IMR-90 (cell line): ENCODE measurements around the gene SYT6. TPM values are rescaled to one million over a fixed set of nuclear protein-coding genes. Genes with fewer than 3 reads are reported as not detected.

Source experiments
- ATAC-seq: fragments of 200-7000 bp; cut with Tn5 transposase; 2 replicates; pipeline ENCODE4 v1.9.1; 2020; ENCODE audit warnings: low read depth, mild to moderate bottlenecking, moderate library complexity
- BruUV-seq: library from RNA; stranded (reverse); fragments of 400-500 nt; replicated peaks from 2 replicates; lab custom pipeline; 2021; lab: Mats Ljungman, UMichigan
- CTCF ChIA-PET: fragments of 300-600 bp; formaldehyde crosslinking; extraction: SDS; loops from one replicate; lab custom pipeline; 2021; ENCODE audit warnings: antibody characterized with exemption; lab: Yijun Ruan, JAX
- POLR2A ChIA-PET: fragments of 300-600 bp; sonication (Branson Sonifier 250); formaldehyde crosslinking; loops from one replicate; lab custom pipeline; 2022; ENCODE audit warnings: antibody characterized with exemption; ENCODE audit not compliant: unreplicated experiment; lab: Charles Lee
- DNase-seq: peaks from one replicate; pipeline ENCODE4 v3.0.0; 2013
- H2AFZ ChIP-seq: replicated peaks from 2 replicates; pipeline ENCODE3; 2013; ENCODE audit warnings: low read length, mild to moderate bottlenecking; ENCODE audit not compliant: poor library complexity
- H2AK5ac ChIP-seq: 2 replicates; pipeline ENCODE4 v1.6.1; 2013; ENCODE audit warnings: low read depth, low read length, inconsistent platforms
- H2AK9ac ChIP-seq: replicated peaks from 2 replicates; pipeline ENCODE3; 2013; ENCODE audit warnings: mild to moderate bottlenecking, low read depth, low read length, moderate library complexity; ENCODE audit not compliant: poor library complexity
- H2BK120ac ChIP-seq: 2 replicates; pipeline ENCODE4 v1.6.1; 2013; ENCODE audit warnings: low read depth, low read length, inconsistent platforms
- H2BK15ac ChIP-seq: 3 replicates; pipeline ENCODE4 v1.6.1; 2013; ENCODE audit warnings: low read depth, low read length, inconsistent platforms
- H2BK20ac ChIP-seq: 2 replicates; pipeline ENCODE4 v1.6.1; 2013; ENCODE audit warnings: low read depth, mild to moderate bottlenecking, inconsistent platforms, low read length, moderate library complexity
- H2BK5ac ChIP-seq: 2 replicates; pipeline ENCODE4 v1.6.1; 2013; ENCODE audit warnings: mild to moderate bottlenecking, low read depth, low read length, inconsistent platforms; ENCODE audit not compliant: poor library complexity, severe bottlenecking
- H3K14ac ChIP-seq: replicated peaks from 2 replicates; pipeline ENCODE4 v1.6.1; 2013; ENCODE audit warnings: low read depth, low read length, inconsistent platforms
- H3K18ac ChIP-seq: 2 replicates; pipeline ENCODE4 v1.6.1; 2013; ENCODE audit warnings: low read depth, low read length, control low read depth
- H3K23ac ChIP-seq: 2 replicates; pipeline ENCODE4 v1.6.1; 2013; ENCODE audit warnings: low read depth, low read length, inconsistent platforms
- H3K27ac ChIP-seq: 2 replicates; pipeline ENCODE4 v1.5.1; 2013; ENCODE audit warnings: mild to moderate bottlenecking, control low read depth, low read length; ENCODE audit not compliant: insufficient read depth
- H3K27me3 ChIP-seq: 2 replicates; pipeline ENCODE4 v1.6.1; 2013; ENCODE audit warnings: low read length; ENCODE audit not compliant: control insufficient read depth, insufficient read depth
- H3K36me3 ChIP-seq: 2 replicates; pipeline ENCODE4 v1.6.1; 2013; ENCODE audit warnings: low read length, mixed read lengths; ENCODE audit not compliant: control insufficient read depth, insufficient read depth
- H3K4ac ChIP-seq: 2 replicates; pipeline ENCODE4 v1.6.1; 2013; ENCODE audit warnings: low read depth, low read length, inconsistent platforms
- H3K4me1 ChIP-seq: 2 replicates; pipeline ENCODE4 v1.6.1; 2013; ENCODE audit warnings: low read length, mixed read lengths; ENCODE audit not compliant: control insufficient read depth, insufficient read depth
- H3K4me2 ChIP-seq: 2 replicates; pipeline ENCODE4 v1.6.1; 2013; ENCODE audit warnings: low read depth, mild to moderate bottlenecking, control low read depth, low read length, moderate library complexity
- H3K4me3 ChIP-seq: 2 replicates; pipeline ENCODE4 v1.5.1; 2013; ENCODE audit warnings: low read depth, mild to moderate bottlenecking, control low read depth, low read length, moderate library complexity; ENCODE audit not compliant: insufficient read depth
- H3K56ac ChIP-seq: 2 replicates; pipeline ENCODE4 v1.6.1; 2013; ENCODE audit warnings: low read length, inconsistent platforms; ENCODE audit not compliant: insufficient read depth; ENCODE audit errors: extremely low read depth
- H3K79me1 ChIP-seq, 2 experiments: 2 replicates each; pipeline ENCODE4 v1.6.1; 2013; ENCODE audit warnings: low read length in 2 of 2, inconsistent platforms in 1 of 2, low read depth in 1 of 2
- H3K9ac ChIP-seq: 2 replicates; pipeline ENCODE4 v1.6.1; 2013; ENCODE audit warnings: low read depth, low read length, control low read depth
- H3K9me1 ChIP-seq: 2 replicates; pipeline ENCODE4 v1.6.1; 2013; ENCODE audit warnings: low read length, inconsistent platforms; ENCODE audit not compliant: insufficient read depth
- H3K9me3 ChIP-seq: 2 replicates; pipeline ENCODE4 v1.6.1; 2013; ENCODE audit warnings: low read length; ENCODE audit not compliant: control insufficient read depth, insufficient read depth
- H4K20me1 ChIP-seq: 2 replicates; pipeline ENCODE4 v1.6.1; 2013; ENCODE audit warnings: low read length, inconsistent platforms; ENCODE audit not compliant: insufficient read depth
- H4K5ac ChIP-seq: 2 replicates; pipeline ENCODE4 v1.6.1; 2013; ENCODE audit warnings: mild to moderate bottlenecking, low read depth, low read length, control low read depth
- H4K8ac ChIP-seq, 2 experiments: 2 replicates each; pipeline ENCODE4 v1.6.1; 2013; ENCODE audit warnings: low read depth in 2 of 2, low read length in 2 of 2, control low read depth in 1 of 2, inconsistent platforms in 1 of 2
- H4K91ac ChIP-seq: 2 replicates; pipeline ENCODE4 v1.6.1; 2013; ENCODE audit warnings: low read depth, low read length, inconsistent platforms; ENCODE audit not compliant: insufficient read depth
- BHLHE40 ChIP-seq: fragments of 150-350 bp; IDR thresholded peaks from 2 replicates; pipeline ENCODE4 v1.6.1; 2016; ENCODE audit warnings: mild to moderate bottlenecking, low read depth, low read length
- CEBPB ChIP-seq: IDR thresholded peaks from 2 replicates; pipeline ENCODE4 v1.6.1; 2012; ENCODE audit warnings: low read depth, low read length, improper control_type of control experiment
- CHD1 ChIP-seq: IDR thresholded peaks from 2 replicates; pipeline ENCODE4 v1.6.1; 2012; ENCODE audit warnings: low read depth, low read length, improper control_type of control experiment
- CTCF ChIP-seq: conservative IDR thresholded peaks from 2 replicates; pipeline ENCODE4 v1.5.1; 2012; ENCODE audit warnings: mild to moderate bottlenecking, low read depth, low read length, improper control_type of control experiment
- ELK1 ChIP-seq: fragments of 150-350 bp; IDR thresholded peaks from 2 replicates; pipeline ENCODE4 v1.6.1; 2016; ENCODE audit warnings: low read depth, mild to moderate bottlenecking, low read length, moderate library complexity, borderline replicate concordance
- FOS ChIP-seq: fragments of 150-350 bp; IDR thresholded peaks from 2 replicates; pipeline ENCODE4 v1.6.1; 2016; ENCODE audit warnings: low read depth, low read length
- MAFK ChIP-seq: IDR thresholded peaks from 2 replicates; pipeline ENCODE4 v1.6.1; 2012; ENCODE audit warnings: low read depth, low read length, improper control_type of control experiment
- MAZ ChIP-seq: IDR thresholded peaks from 2 replicates; pipeline ENCODE4 v1.6.1; 2012; ENCODE audit warnings: low read depth, mild to moderate bottlenecking, low read length, improper control_type of control experiment, moderate library complexity, borderline replicate concordance
- MXI1 ChIP-seq: IDR thresholded peaks from 2 replicates; pipeline ENCODE4 v1.6.1; 2012; ENCODE audit warnings: low read depth, mild to moderate bottlenecking, low read length, moderate library complexity, borderline replicate concordance
- NFE2L2 ChIP-seq: fragments of 150-350 bp; IDR thresholded peaks from 2 replicates; pipeline ENCODE4 v1.6.1; 2016; ENCODE audit warnings: low read depth, mild to moderate bottlenecking, low read length
- POLR2A ChIP-seq: IDR thresholded peaks from 2 replicates; pipeline ENCODE4 v1.6.1; 2012; ENCODE audit warnings: mild to moderate bottlenecking, low read depth, low read length
- RAD21 ChIP-seq: IDR thresholded peaks from 2 replicates; pipeline ENCODE4 v1.6.1; 2012; ENCODE audit warnings: low read length, improper control_type of control experiment
- RCOR1 ChIP-seq: IDR thresholded peaks from 2 replicates; pipeline ENCODE4 v1.6.1; 2012; ENCODE audit warnings: mild to moderate bottlenecking, low read length, improper control_type of control experiment; ENCODE audit not compliant: insufficient replicate concordance
- RFX5 ChIP-seq: IDR thresholded peaks from 2 replicates; pipeline ENCODE4 v1.8.0; 2012; ENCODE audit warnings: low read depth, mild to moderate bottlenecking, low read length, moderate library complexity
- SMC3 ChIP-seq: fragments of 150-350 bp; IDR thresholded peaks from 2 replicates; pipeline ENCODE4 v1.6.1; 2016; ENCODE audit warnings: low read depth, mild to moderate bottlenecking, antibody characterized with exemption, low read length, moderate library complexity
- USF2 ChIP-seq: fragments of 150-350 bp; IDR thresholded peaks from 2 replicates; pipeline ENCODE4 v1.6.1; 2017; ENCODE audit warnings: mild to moderate bottlenecking, antibody characterized with exemption, low read length, low read depth
- WGBS, 2 experiments: methylation state at CpG; one replicate each; pipeline versions ENCODE4 v1.1.5 to v1.1.7; 2013; ENCODE audit warnings: missing lambda C conversion rate in 2 of 2; ENCODE audit not compliant: insufficient read length in 1 of 2; ENCODE audit errors: extremely low coverage in 2 of 2; 5-methylcytosine and 5-hydroxymethylcytosine counted together
- dilution Hi-C: fragments of 300-500 bp; cut with HindIII; formaldehyde crosslinking; loops from one replicate; pipeline ENCODE4 v1.14.3; 2018; ENCODE audit warnings: low sequenced_read_pairs; ENCODE audit not compliant: unreplicated experiment
- in situ Hi-C: fragments of 300-500 bp; cut with MboI; formaldehyde crosslinking; loops from 3 replicates; pipeline ENCODE4 v1.14.3; 2019; ENCODE audit warnings: low sequenced_read_pairs, inconsistent platforms, mixed read lengths
- intact Hi-C: fragments of 100-400 bp; cut with micrococcal nuclease; formaldehyde crosslinking; loops from 2 replicates; pipeline ENCODE4 v1.10.0; 2022
- polyA plus RNA-seq, 3 experiments: library from polyadenylated mRNA; depleted of rRNA; stranded (reverse); fragments of >200 nt; gene quantifications; 2 replicates each; pipeline ENCODE4 v1.2.3, GENCODE V29; 2012; ENCODE audit warnings: low replicate concordance in 1 of 3
- total RNA-seq: library from RNA; depleted of rRNA; stranded (reverse); fragments of >200 nt; gene quantifications from 2 replicates; pipeline ENCODE4 v1.2.3, GENCODE V29; 2012

Gene SYT6
- total and polyA plus RNA-seq, 2 of the 4 experiments (the other 2 are of a cell fraction) = not detected

DNA sequence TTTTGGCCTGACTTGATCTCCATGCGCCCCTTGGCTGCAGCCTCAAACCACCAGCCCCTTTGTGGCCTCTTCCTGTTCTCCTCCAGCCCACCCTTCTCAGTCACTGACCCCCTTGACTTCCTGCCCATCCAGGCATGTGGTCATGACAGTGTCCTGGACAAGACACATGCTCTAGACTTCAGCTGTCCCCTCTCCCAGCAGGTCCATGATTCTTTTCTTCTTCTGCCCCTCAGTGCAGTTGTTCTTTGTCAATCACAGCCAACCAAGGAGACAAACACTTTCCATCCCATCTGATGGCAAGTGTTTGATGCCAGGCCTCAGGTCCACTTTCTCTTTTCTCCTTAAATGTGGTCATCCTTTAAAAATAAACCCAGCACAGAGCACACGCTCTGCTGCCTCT lies 49.7 kb downstream of the SYT6 start:
- ATAC-seq (no peak), DNase-seq (no peak)
- TF ChIP-seq NFE2L2 (no peak), USF2 (no peak), RAD21 (no peak), CTCF (no peak), ELK1 (no peak), POLR2A (no peak), MAZ (no peak), MXI1 (no peak), SMC3 (no peak), CHD1 (no peak), MAFK (no peak), CEBPB (no peak), FOS (no peak), RFX5 (no peak), RCOR1 (no peak), BHLHE40 (no peak)
- no peaks in the 10 kb centered on the region for H3K79me1 ChIP-seq
- dilution Hi-C loops = no loop called here
- H3K9me3 ChIP-seq = no peaks in the 10 kb centered on the region
- no peak overlapping the region for H2AK5ac ChIP-seq
- no peaks in the 10 kb centered on the region for H4K20me1 ChIP-seq
- no peaks in the 10 kb centered on the region for H3K36me3 ChIP-seq
- H3K9ac ChIP-seq = no peak overlapping the region
- BruUV-seq = no TSS peak
- no peak overlapping the region for H3K4me2 ChIP-seq
- H4K8ac ChIP-seq = no peak overlapping the region
- WGBS, 2 experiments = 0% methylated on average over 1 of the region's 2 CpGs; no CpG with 5 or more reads in 1 of the 2 experiments
- no peaks in the 10 kb centered on the region for H3K4me1 ChIP-seq
- no peak overlapping the region for H2AFZ ChIP-seq
- no peak overlapping the region for H2BK20ac ChIP-seq
- H3K23ac ChIP-seq = no peak overlapping the region
- in situ Hi-C loops = no loop called here
- intact Hi-C loops = no loop called here
- H3K27me3 ChIP-seq = peaks cover 45% of the 10 kb centered on the region
- no peak overlapping the region for H3K4ac ChIP-seq
- H3K27ac ChIP-seq = no peak overlapping the region
- H3K18ac ChIP-seq = no peak overlapping the region
- no peak overlapping the region for H4K5ac ChIP-seq
- H2BK15ac ChIP-seq = no peak overlapping the region
- no peak overlapping the region for H2AK9ac ChIP-seq
- no peak overlapping the region for H3K56ac ChIP-seq
- no peaks in the 10 kb centered on the region; the same call in 1 of the 2 replicates for H3K9me1 ChIP-seq
- ChIA-PET POLR2A (no interaction called here), CTCF (no interaction called here)
- H3K14ac ChIP-seq = no peak overlapping the region
- no peak overlapping the region for H2BK120ac ChIP-seq
- no peak overlapping the region for H3K4me3 ChIP-seq
- no peak overlapping the region for H2BK5ac ChIP-seq
- H4K91ac ChIP-seq = no peak overlapping the region
